ENCODE data around the gene SMU1. TPM values are rescaled to one million over a fixed set of nuclear protein-coding genes. Genes with fewer than 3 reads are reported as not detected.
A peak's percentile ranks its signal among the peaks of the same experiment; 100 is the strongest.

SMU1 gene
- total and polyA plus RNA-seq, 12 donors: 6.9 to 28.3 (median 21.5) TPM

GRCh38 chr9:33082538-33083326, 6.3 kb upstream of the SMU1 start:
- TF ChIP-seq CTCF (IDR thresholded peaks at IDR 0.05) (no peak), POLR2A (IDR thresholded peaks at IDR 0.05) (no peak)
- Histone ChIP-seq H3K9me3 (replicated peaks in 1 of 3) (no peaks in the 10 kb centered on the region), H3K36me3 (replicated peaks in 1 of 2) (no peaks in the 10 kb centered on the region), H3K4me3 (no peak overlapping the region), H3K4me1 (replicated peaks in 1 of 2) (peaks cover 0 to 10% of the 10 kb centered on the region in 2 donors), H3K27ac (no peak overlapping the region), H3K27me3 (no peaks in the 10 kb centered on the region)
- intact Hi-C loops (cut with DNase I): loop anchor here in 1 of 2 donors (5.0 kb wide), 1 partner anchor 85 kb away; the partner anchor contains the start of gene B4GALT1
- 55 to 61% (median 58%) methylated on average over 8 of the region's 8 CpGs for WGBS, 4 donors
- DNase-seq: no peak

GRCh38 chr9:33082128-33082527, 5.7 kb upstream of the SMU1 start:
- 77 to 91% (median 85%) methylated on average over 4 to 5 of the region's 5 CpGs for WGBS, 4 donors
- no peak for DNase-seq
- Histone ChIP-seq H3K4me3 (no peak overlapping the region), H3K27ac (no peak overlapping the region), H3K4me1 (replicated peaks in 1 of 2) (peaks cover 0 to 10% of the 10 kb centered on the region in 2 donors), H3K36me3 (replicated peaks in 1 of 2) (no peaks in the 10 kb centered on the region), H3K27me3 (no peaks in the 10 kb centered on the region), H3K9me3 (replicated peaks in 1 of 3) (no peaks in the 10 kb centered on the region)
- intact Hi-C loops (cut with DNase I): loop anchor here in 1 of 2 donors (5.0 kb wide), 1 partner anchor 85 kb away; the partner anchor contains the start of gene B4GALT1
- TF ChIP-seq CTCF (IDR thresholded peaks at IDR 0.05) (no peak), POLR2A (IDR thresholded peaks at IDR 0.05) (no peak)

- Histone ChIP-seq H3K27me3 (no peaks in the 10 kb centered on the region), H3K27ac (peak overlapping the region in 3 of 5 donors; percentile 17 to 47 (median 42)), H3K9me3 (replicated peaks in 1 of 3) (no peaks in the 10 kb centered on the region), H3K4me1 (replicated peaks in 1 of 2) (peaks cover 0 to 10% of the 10 kb centered on the region in 2 donors), H3K36me3 (replicated peaks in 1 of 2) (no peaks in the 10 kb centered on the region), H3K4me3 (no peak overlapping the region)
- TF ChIP-seq CTCF (IDR thresholded peaks at IDR 0.05): peak; percentile 50 to 99 (median 93)
- TF ChIP-seq POLR2A (IDR thresholded peaks at IDR 0.05): no peak
- 9 to 12% (median 11%) methylated on average over 9 of the region's 9 CpGs for WGBS, 4 donors
- peak; percentile 68 to 83 (median 78) for DNase-seq
- intact Hi-C loops (cut with DNase I): loop anchor here (2.0 to 5.0 kb wide), 3 partner anchors 86 to 142 kb away; partner anchors contain the start of gene B4GALT1 (in 1 of the 2)
These were observed 4.8 kb upstream of the SMU1 start for GRCh38 chr9:33081128-33081851.

GRCh38 chr9:33080534-33080933, 4.1 kb upstream of the SMU1 start:
- intact Hi-C loops (cut with DNase I): loop anchor here (2.0 to 5.0 kb wide), 3 partner anchors 87 to 142 kb away; partner anchors contain the start of gene B4GALT1 (in 1 of the 2)
- H3K36me3 ChIP-seq (replicated peaks in 1 of 2): no peaks in the 10 kb centered on the region
- no peak for DNase-seq
- WGBS, 4 donors: 55 to 64% (median 58%) methylated on average over 6 of the region's 6 CpGs
- H3K27me3 ChIP-seq: no peaks in the 10 kb centered on the region
- no peaks in the 10 kb centered on the region for H3K9me3 ChIP-seq (replicated peaks in 1 of 3)
- H3K27ac ChIP-seq: peak overlapping the region in 1 of 5 donors; percentile 47
- TF ChIP-seq POLR2A (IDR thresholded peaks at IDR 0.05): no peak
- no peak for TF ChIP-seq CTCF (IDR thresholded peaks at IDR 0.05)
- no peak overlapping the region for H3K4me3 ChIP-seq
- H3K4me1 ChIP-seq (replicated peaks in 1 of 2): peaks cover 0 to 13% of the 10 kb centered on the region in 2 donors

Data from adrenal gland (tissue), 12 donors.